GM18907 (cell line): ENCODE measurements around the gene SYNDIG1.

ENCODE experiments used
- ATAC-seq: cut with Tn5 transposase; IDR thresholded peaks from one replicate; pipeline ENCODE4 v1.9.1; 2021; ENCODE audit warnings: mild to moderate bottlenecking, moderate library complexity; ENCODE audit not compliant: unreplicated experiment

The SYNDIG1 gene

DNA sequence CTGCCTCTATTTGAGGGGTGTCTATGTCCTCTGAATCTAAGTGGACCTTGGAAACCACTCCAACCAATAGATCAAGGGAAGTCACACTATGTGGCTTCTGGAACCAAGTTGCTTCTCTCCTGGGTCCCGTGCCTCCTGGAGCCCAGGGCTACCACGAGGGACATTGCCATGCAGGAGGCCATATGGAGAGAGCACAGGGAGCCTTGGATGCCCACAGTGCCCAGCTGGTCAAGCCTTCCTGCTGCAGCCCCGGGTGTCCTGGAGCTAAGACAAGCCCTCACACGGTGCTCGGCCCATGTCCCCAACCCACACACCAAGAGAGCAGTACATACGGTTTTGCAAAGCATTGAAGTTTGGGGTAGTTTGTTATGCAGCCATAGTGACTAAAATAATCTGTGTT is 231.6 kb downstream of the SYNDIG1 start:
- ATAC-seq = no peak

GRCh38 chr20:24701668-24702067 is 232.2 kb downstream of the SYNDIG1 start:
- no peak for ATAC-seq

GRCh38 chr20:24702501-24703283 is 233.3 kb downstream of the SYNDIG1 start:
- no peak for ATAC-seq

DNA sequence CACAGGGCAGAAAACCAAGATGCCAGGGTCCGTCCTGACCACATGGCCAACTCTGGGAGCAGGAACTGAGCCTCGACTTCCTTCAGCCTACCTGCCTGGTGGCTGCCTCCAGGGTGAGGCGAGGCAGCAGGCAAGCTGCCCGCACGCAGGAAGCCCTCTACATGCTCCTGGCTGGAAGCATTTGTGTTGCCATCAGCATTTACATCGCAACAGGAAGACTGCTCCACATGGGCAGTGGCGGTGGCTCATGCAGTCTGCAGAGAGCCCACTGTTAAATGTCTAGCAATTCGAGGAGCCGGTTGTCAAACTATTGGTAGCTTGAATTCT is 233.8 kb downstream of the SYNDIG1 start:
- ATAC-seq = no peak

DNA sequence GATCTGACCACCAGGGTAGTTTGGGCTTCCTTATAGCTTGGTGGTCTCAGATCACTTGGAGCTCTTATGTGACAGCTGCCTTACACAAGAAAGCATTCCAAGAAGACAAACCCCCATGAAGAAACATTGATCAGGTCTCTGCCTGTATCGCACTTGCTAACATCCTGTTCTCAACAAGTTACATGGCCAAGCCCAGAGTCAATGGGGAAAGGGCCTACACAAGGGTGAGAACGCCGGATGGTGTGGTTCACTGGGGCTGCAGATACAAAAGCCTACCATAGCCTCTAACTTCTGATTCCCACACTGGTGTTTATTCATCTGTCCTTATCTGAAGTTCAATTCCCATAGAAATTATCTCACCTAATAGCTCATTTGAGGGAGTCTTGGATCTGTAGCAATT is 235.5 kb downstream of the SYNDIG1 start:
- ATAC-seq = no peak

- no peak for ATAC-seq
These were observed 236.1 kb downstream of the SYNDIG1 start for GRCh38 chr20:24705486-24705885.

DNA sequence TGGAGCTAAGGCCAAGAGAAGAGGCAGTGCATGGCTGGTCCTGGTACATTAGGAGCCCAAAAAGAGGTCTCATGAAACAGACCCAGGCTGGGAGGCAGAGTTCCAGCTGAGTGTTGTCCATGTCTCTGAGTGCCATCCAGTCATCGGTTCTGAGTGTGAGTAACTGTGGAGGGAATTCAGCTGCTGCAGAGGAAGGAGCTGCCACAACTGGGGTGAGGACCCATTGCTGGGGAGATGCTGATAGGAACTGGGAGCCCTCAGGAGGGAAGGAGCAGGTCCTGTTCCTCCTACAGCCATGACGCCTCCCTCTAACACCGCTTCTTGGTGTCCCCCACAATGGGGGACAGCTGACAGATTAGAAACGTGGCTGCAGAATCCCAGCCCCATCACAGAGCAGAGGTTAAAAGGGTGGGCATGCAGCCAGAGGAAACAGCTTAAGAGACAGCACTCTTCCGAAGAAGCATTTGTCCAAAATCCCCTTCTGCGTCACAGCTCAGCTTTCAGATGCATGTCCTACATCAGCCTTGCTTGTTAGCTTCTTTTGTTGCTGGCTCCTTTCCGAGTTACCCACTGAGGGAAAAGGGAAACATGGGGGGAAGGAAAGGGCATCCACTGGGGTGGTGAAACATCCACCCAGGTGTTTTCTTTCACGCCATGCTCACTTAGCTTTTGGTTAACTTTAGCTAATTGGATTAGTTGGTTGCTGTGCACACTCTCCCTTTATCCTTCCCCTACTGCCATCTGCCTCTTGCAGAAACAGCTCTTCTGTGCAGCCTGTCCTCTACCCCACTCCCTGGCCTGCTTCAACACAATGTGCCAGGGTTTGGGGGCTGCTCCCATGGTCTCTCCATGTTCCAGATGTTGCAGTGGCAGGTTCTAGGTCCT is 239.2 kb downstream of the SYNDIG1 start:
- no peak for ATAC-seq
